ENCODE results near the gene DRAM2.
"Not testable (repeated sequence)": the region's sequence is repeated elsewhere in the genome, so short reads cannot be mapped to it uniquely, and the experiment has no call there.

DRAM2 gene

GRCh38 chr1:111082421-111083203 is 57.3 kb downstream of the DRAM2 start:
- no peaks in the 10 kb centered on the region for H3K9me3 Mint-ChIP-seq
- peaks cover 17% of the 10 kb centered on the region for H3K27me3 Mint-ChIP-seq (ENCODE audit: low read depth)
- DNase-seq (ENCODE audit: low spot score): no peak
- no peak overlapping the region for H3K4me3 Mint-ChIP-seq
- H3K27ac Mint-ChIP-seq: no peak overlapping the region
- no peaks in the 10 kb centered on the region for H3K36me3 Mint-ChIP-seq (ENCODE audit: low read depth)
- H3K4me1 Mint-ChIP-seq (ENCODE audit: low read depth): no peaks in the 10 kb centered on the region

DNA sequence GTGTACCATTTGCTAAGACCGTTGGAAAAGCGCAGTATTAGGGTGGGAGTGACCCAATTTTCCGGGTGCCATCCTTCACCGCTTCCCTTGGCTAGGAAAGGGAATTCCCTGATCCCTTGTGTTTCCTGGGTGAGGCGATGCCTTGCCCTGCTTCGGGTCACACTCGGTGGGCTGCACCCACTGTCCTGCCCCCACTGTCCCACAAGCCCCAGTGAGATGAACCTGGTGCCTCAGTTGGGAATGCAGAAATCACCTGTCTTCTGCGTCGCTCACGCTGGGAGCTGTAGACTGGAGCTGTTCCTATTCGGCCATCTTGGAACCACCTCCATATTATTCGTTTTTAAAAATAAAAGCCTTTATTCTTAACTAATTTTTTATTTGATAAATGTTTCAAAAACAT is 60.6 kb downstream of the DRAM2 start:
- not testable (repeated sequence) for H3K4me3 Mint-ChIP-seq; H3K9me3 Mint-ChIP-seq; H3K27ac Mint-ChIP-seq; H3K4me1 Mint-ChIP-seq (ENCODE audit: low read depth); DNase-seq (ENCODE audit: low spot score); H3K36me3 Mint-ChIP-seq (ENCODE audit: low read depth)
- H3K27me3 Mint-ChIP-seq (ENCODE audit: low read depth): peaks cover 17% of the 10 kb centered on the region

- not testable (repeated sequence) for H3K36me3 Mint-ChIP-seq (ENCODE audit: low read depth); H3K27me3 Mint-ChIP-seq (ENCODE audit: low read depth); H3K27ac Mint-ChIP-seq; H3K9me3 Mint-ChIP-seq; H3K4me1 Mint-ChIP-seq (ENCODE audit: low read depth); DNase-seq (ENCODE audit: low spot score); H3K4me3 Mint-ChIP-seq
Observed at GRCh38 chr1:111077312-111077711, 62.6 kb downstream of the DRAM2 start.
